Common myeloid progenitor, CD34-positive (primary cell): ENCODE measurements around the gene HOXB3.
A peak's percentile ranks its signal among the peaks of the same experiment; 100 is the strongest.

ENCODE experiments used
- CTCF ChIA-PET: fragments of 350-600 bp; sonication (Branson Sonifier 250); formaldehyde crosslinking; loops from one replicate; lab custom pipeline; 2021; ENCODE audit warnings: antibody characterized with exemption; lab: Charles Lee
- POLR2A ChIA-PET: fragments of 350-600 bp; sonication (Branson Sonifier 250); formaldehyde crosslinking; loops from one replicate; lab custom pipeline; 2021; ENCODE audit warnings: antibody characterized with exemption; lab: Charles Lee
- DNase-seq, 3 donors: peaks; one replicate each; pipeline versions ENCODE4 v3.0.0 to v3.0.0-alpha.2; 2013
- H3K27ac ChIP-seq, 2 experiments: 1 replicate in 1 of 2; 2 replicates in 1 of 2; pipeline ENCODE4 v1.7.0; 2013; ENCODE audit warnings: inconsistent platforms in 2 of 2, low read length in 2 of 2, mild to moderate bottlenecking in 2 of 2, low read depth in 1 of 2, moderate library complexity in 1 of 2; ENCODE audit not compliant: severe bottlenecking in 2 of 2, insufficient read depth in 1 of 2, poor library complexity in 1 of 2
- H3K27me3 ChIP-seq, 5 experiments: replicated peaks in 2 of 5; 1 replicate in 3 of 5; 2 replicates in 2 of 5; pipeline versions ENCODE4 v1.6.1 to v1.7.0; 2013; ENCODE audit warnings: low read length in 4 of 5, mild to moderate bottlenecking in 2 of 5, moderate library complexity in 2 of 5, inconsistent platforms in 1 of 5; ENCODE audit not compliant: insufficient read depth in 5 of 5, control insufficient read depth in 4 of 5
- H3K36me3 ChIP-seq, 4 experiments: 1 replicate in 2 of 4; 2 replicates in 2 of 4; pipeline versions ENCODE4 v1.6.1 to v1.7.0; 2013; ENCODE audit warnings: low read length in 3 of 4, control low read depth in 1 of 4, mild to moderate bottlenecking in 1 of 4; ENCODE audit not compliant: control insufficient read depth in 4 of 4, insufficient read depth in 4 of 4
- H3K4me1 ChIP-seq, 4 experiments: 1 replicate in 3 of 4; 2 replicates in 1 of 4; pipeline versions ENCODE4 v1.6.1 to v1.7.1; 2013; ENCODE audit warnings: low read length in 3 of 4, mild to moderate bottlenecking in 3 of 4, control low read depth in 1 of 4, inconsistent platforms in 1 of 4, moderate library complexity in 1 of 4; ENCODE audit not compliant: control insufficient read depth in 4 of 4, insufficient read depth in 4 of 4; ENCODE audit errors: control extremely low read depth in 1 of 4
- H3K4me3 ChIP-seq, 7 experiments: 1 replicate in 4 of 7; 2 replicates in 3 of 7; pipeline versions ENCODE4 v1.5.1 to v1.7.0; 2013; ENCODE audit warnings: mild to moderate bottlenecking in 7 of 7, low read length in 6 of 7, moderate library complexity in 6 of 7, inconsistent platforms in 2 of 7, low read depth in 2 of 7, control low read depth in 1 of 7; ENCODE audit not compliant: insufficient read depth in 4 of 7, control insufficient read depth in 1 of 7; ENCODE audit errors: extremely low read depth in 1 of 7
- H3K9me3 ChIP-seq, 5 experiments: 1 replicate in 4 of 5; 2 replicates in 1 of 5; pipeline versions ENCODE4 v1.6.1 to v1.7.1; 2013; ENCODE audit warnings: low read length in 4 of 5, mild to moderate bottlenecking in 2 of 5, inconsistent platforms in 1 of 5, low read depth in 1 of 5, moderate library complexity in 1 of 5; ENCODE audit not compliant: control insufficient read depth in 4 of 5, insufficient read depth in 2 of 5; ENCODE audit errors: control extremely low read depth in 1 of 5
- WGBS: methylation state at CpG from one replicate; pipeline ENCODE4 v1.1.5; 2013; ENCODE audit not compliant: insufficient coverage; 5-methylcytosine and 5-hydroxymethylcytosine counted together

HOXB3 gene

GRCh38 chr17:48584223-48584741 is 5.8 kb downstream of the HOXB3 start:
- no peaks in the 10 kb centered on the region for H3K36me3 ChIP-seq
- WGBS, result 100% methylated on average over 1 of the region's 2 CpGs
- no peak for DNase-seq
- no peaks in the 10 kb centered on the region for H3K9me3 ChIP-seq
- CTCF ChIA-PET, result interaction anchor here (1.0 to 2.7 kb wide), 5 partner anchors 29 to 232 kb away, joined by 3 to 14 read pairs (median 6); no protein-coding TSS in a partner anchor
- H3K27me3 ChIP-seq, result peaks cover 0 to 4% (median 0%) of the 10 kb centered on the region in 5 experiments
- no peak overlapping the region for H3K4me3 ChIP-seq
- H3K4me1 ChIP-seq, result peaks cover 13 to 95% (median 79%) of the 10 kb centered on the region in 4 experiments
- POLR2A ChIA-PET, result interaction anchor here (0.6 to 0.8 kb wide), 2 partner anchors 8 to 495 kb away, joined by 3 read pairs; no protein-coding TSS in a partner anchor
- H3K27ac ChIP-seq, result no peak overlapping the region

DNA sequence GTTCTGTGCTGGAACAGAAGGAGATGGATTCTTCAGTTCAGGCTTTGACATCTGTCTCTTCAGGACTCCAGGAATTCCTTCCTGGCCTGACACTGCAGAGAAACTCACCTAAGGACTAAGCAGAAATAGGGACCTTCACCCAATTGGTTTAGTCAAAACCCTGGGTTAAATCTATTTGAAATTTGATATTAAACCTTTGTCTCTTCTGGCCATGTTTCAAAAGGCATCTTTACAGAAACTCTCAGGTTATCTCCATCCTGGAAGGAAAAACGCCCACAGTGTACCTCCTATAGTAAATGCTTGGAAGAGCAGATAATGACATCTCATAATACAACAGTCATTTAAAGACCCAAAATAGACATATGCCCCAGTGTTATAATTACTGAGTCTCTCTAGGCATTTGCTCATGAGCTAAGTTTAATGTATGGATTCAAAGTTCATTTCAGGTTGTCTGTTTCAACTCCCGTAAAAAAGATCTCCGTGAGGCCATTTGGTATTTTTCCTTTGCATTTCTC is 6.3 kb downstream of the HOXB3 start:
- ChIA-PET CTCF (interaction anchor here (1.0 to 2.7 kb wide), 13 partner anchors 18 to 429 kb away, joined by 3 to 14 read pairs (median 4); no protein-coding TSS in a partner anchor), POLR2A (interaction anchor here (0.6 to 0.8 kb wide), 2 partner anchors 8 to 494 kb away, joined by 3 read pairs; no protein-coding TSS in a partner anchor)

GRCh38 chr17:48582750-48583069 is 7.3 kb downstream of the HOXB3 start:
- no CpG with 5 or more reads among the region's 7 CpGs for WGBS
- no peaks in the 10 kb centered on the region for H3K27me3 ChIP-seq
- no peaks in the 10 kb centered on the region for H3K9me3 ChIP-seq
- CTCF ChIA-PET, result interaction anchor here (0.8 to 2.7 kb wide), 15 partner anchors 19 to 428 kb away, joined by 3 to 14 read pairs (median 4); no protein-coding TSS in a partner anchor
- no peak for DNase-seq
- POLR2A ChIA-PET, result interaction anchor here (0.9 kb wide), 1 partner anchor 36 kb away, joined by 3 read pairs; no protein-coding TSS in a partner anchor
- H3K36me3 ChIP-seq, result no peaks in the 10 kb centered on the region
- peak overlapping the region in 4 of 7 experiments; percentile 64 to 86 (median 78) for H3K4me3 ChIP-seq
- H3K4me1 ChIP-seq, result peaks cover 8 to 86% (median 72%) of the 10 kb centered on the region in 4 experiments
- peak overlapping the region; percentile 40 to 91 for H3K27ac ChIP-seq

More for the DNA sequence above, 6.3 kb downstream of the HOXB3 start:
- DNase-seq, result no peak
- Histone ChIP-seq H3K9me3 (no peaks in the 10 kb centered on the region), H3K4me1 (peaks cover 13 to 96% (median 80%) of the 10 kb centered on the region in 4 experiments), H3K27ac (no peak overlapping the region), H3K27me3 (peaks cover 0 to under 1% (median 0%) of the 10 kb centered on the region in 5 experiments), H3K4me3 (peak overlapping the region in 1 of 7 experiments; percentile 86), H3K36me3 (no peaks in the 10 kb centered on the region)
- no CpG with 5 or more reads among the region's 3 CpGs for WGBS

DNA sequence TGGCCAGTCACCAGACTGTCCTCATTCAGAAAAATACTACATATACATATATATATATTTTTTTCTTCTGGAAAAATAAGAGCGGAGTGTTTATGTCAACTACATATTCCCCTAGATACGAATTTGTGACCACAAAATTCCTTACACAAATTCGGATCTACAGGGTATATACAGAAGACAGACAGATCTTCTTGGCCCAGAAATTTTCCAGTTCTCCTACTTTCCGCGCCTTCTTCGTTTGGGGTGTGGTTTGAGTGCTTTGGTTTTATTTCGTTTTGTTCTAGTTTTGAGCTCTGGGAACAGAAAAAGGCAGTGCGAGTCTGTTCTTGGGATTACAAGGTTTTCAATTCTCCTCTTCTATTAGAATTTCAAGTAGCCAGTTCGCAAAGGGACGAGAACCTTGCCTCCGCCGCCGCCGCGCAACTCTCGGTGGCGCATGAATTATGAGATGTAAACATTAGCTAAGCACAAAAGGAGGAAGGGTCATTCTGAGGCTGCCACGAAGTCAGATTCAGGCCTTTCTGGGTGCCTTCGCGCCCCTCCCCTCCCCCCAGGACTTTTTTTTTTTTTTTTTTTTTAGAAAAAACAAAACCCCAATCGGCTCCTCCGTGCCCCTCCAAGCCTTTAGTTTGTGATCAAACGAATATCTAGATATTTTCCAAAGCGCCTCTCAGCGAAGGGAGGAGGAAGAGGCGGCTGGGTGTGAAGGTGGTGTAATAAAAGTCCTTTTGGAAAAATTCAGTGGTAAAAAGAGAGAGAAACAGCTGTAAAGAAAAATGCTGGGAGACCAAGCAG is 10.1 kb downstream of the HOXB3 start:
- H3K36me3 ChIP-seq, result peaks cover 0 to 7% (median 2%) of the 10 kb centered on the region in 4 experiments
- peak overlapping the region in 5 of 7 experiments; percentile 40 to 86 (median 72) for H3K4me3 ChIP-seq
- H3K27me3 ChIP-seq, result no peaks in the 10 kb centered on the region
- peak overlapping the region in 1 of 2 experiments; percentile 91 for H3K27ac ChIP-seq
- H3K4me1 ChIP-seq, result peaks cover 7 to 88% (median 72%) of the 10 kb centered on the region in 4 experiments
- DNase-seq, result peak in 1 of 3 donors; percentile 62
- WGBS, result 3% methylated on average over 17 of the region's 26 CpGs
- no peaks in the 10 kb centered on the region for H3K9me3 ChIP-seq
- CTCF ChIA-PET, result interaction anchor here (0.8 to 2.5 kb wide), 5 partner anchors 12 to 93 kb away, joined by 3 to 15 read pairs (median 3); no protein-coding TSS in a partner anchor
- POLR2A ChIA-PET, result interaction anchor here (0.7 to 1.1 kb wide), 4 partner anchors 10 to 432 kb away, joined by 3 read pairs; no protein-coding TSS in a partner anchor

GRCh38 chr17:48579471-48579759 is 10.6 kb downstream of the HOXB3 start:
- Histone ChIP-seq H3K4me3 (peak overlapping the region in 6 of 7 experiments; percentile 10 to 86 (median 79)), H3K27me3 (no peaks in the 10 kb centered on the region), H3K27ac (peak overlapping the region; percentile 35 to 91), H3K36me3 (peaks cover 0 to 7% (median 3%) of the 10 kb centered on the region in 4 experiments), H3K4me1 (peaks cover 7 to 88% (median 71%) of the 10 kb centered on the region in 4 experiments), H3K9me3 (no peaks in the 10 kb centered on the region)
- CTCF ChIA-PET, result interaction anchor here (0.8 to 2.5 kb wide), 5 partner anchors 11 to 40 kb away, joined by 3 to 15 read pairs (median 4); no protein-coding TSS in a partner anchor
- POLR2A ChIA-PET, result no interaction called here
- DNase-seq, result no peak
- WGBS, result no CpG with 5 or more reads among the region's 7 CpGs

DNA sequence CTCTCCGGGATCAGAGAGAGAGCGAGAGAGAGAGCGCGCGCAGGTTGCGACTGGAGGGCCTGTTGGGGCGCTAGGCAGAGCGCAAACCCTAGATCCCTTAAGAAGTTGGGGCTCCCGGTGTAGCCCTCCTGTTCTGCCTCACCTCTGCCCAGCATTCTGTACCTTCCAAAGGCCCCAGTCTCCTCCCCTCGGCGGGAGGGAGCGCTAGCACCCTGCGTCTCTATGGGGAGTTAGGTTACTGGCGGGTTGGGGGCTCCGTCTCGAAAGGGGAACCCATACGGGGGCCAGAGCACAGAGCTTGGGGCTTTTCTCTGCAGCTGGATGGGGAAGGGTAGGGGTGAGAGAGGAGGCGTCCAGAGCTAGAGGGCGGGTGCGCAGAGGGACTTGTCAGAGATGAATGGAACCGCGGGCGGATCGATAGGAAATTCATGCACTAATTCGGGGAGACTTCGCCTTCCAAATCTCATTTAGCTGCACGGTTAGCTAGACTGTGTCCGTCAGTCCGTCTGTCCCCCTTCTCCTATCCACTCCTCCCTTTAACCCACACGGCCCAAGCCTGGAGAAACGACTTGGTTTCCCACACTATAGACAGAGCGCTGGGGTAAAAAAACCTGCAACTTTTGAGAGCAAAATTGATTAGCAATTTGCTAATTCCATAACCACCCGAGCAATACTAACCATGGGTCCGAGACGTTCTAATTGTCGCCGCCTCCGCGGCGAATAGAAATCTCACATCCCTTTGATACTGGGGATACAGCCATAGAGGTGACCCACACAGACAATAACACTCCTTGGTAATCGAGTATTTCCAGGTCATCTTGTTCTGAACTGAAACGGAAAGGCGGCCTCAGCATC is 11.2 kb downstream of the HOXB3 start:
- Histone ChIP-seq H3K4me3 (peak overlapping the region; percentile 10 to 86 (median 75)), H3K27ac (peak overlapping the region; percentile 54 to 91), H3K36me3 (peaks cover 0 to 7% (median 3%) of the 10 kb centered on the region in 4 experiments), H3K4me1 (peaks cover 7 to 88% (median 72%) of the 10 kb centered on the region in 4 experiments), H3K9me3 (no peaks in the 10 kb centered on the region), H3K27me3 (no peaks in the 10 kb centered on the region)
- DNase-seq, result peak in 2 of 3 donors; percentile 71 to 84
- 4% methylated on average over 36 of the region's 43 CpGs for WGBS
- POLR2A ChIA-PET, result no interaction called here
- CTCF ChIA-PET, result interaction anchor here (1.3 to 2.5 kb wide), 4 partner anchors 11 to 39 kb away, joined by 3 to 15 read pairs (median 5); no protein-coding TSS in a partner anchor
